GM19324 (cell line): ENCODE measurements around the gene IFNA10.
"Not testable (repeated sequence)": the region's sequence is repeated elsewhere in the genome, so short reads cannot be mapped to it uniquely, and the experiment has no call there.

ENCODE experiments used
- ATAC-seq: cut with Tn5 transposase; IDR thresholded peaks from one replicate; pipeline ENCODE4 v1.9.1; 2021; ENCODE audit warnings: mild to moderate bottlenecking, moderate library complexity; ENCODE audit not compliant: unreplicated experiment, low FRiP score

The IFNA10 gene

GRCh38 chr9:21194867-21195776 lies 11.8 kb downstream of the IFNA10 start:
- peak; percentile 93 for ATAC-seq

- ATAC-seq: not testable (repeated sequence)
These were observed 19.5 kb downstream of the IFNA10 start, which contains the start of gene IFNA4 for GRCh38 chr9:21187487-21187886. Gene IFNA4 (minus strand): TSS chr9:21187587. CDS start chr9:21187531, 56 bp downstream.

GRCh38 chr9:21182810-21183736 lies 23.9 kb downstream of the IFNA10 start:
- ATAC-seq: peak; percentile 94

- no peak for ATAC-seq
These were observed 32.3 kb downstream of the IFNA10 start for GRCh38 chr9:21174671-21175070.

GRCh38 chr9:21172156-21172555 lies 34.8 kb downstream of the IFNA10 start:
- ATAC-seq: no peak

- no peak for ATAC-seq
These were observed 35.6 kb downstream of the IFNA10 start for GRCh38 chr9:21171351-21171750.

GRCh38 chr9:21166560-21166959 lies 40.4 kb downstream of the IFNA10 start, which contains the start of gene IFNA21:
Gene IFNA21 (minus strand): TSS chr9:21166660. CDS start chr9:21166612, 48 bp downstream.
- ATAC-seq: not testable (repeated sequence)

GRCh38 chr9:21165516-21165915 lies 41.4 kb downstream of the IFNA10 start:
- no peak for ATAC-seq

- peak; percentile 68 for ATAC-seq
These were observed 46.8 kb downstream of the IFNA10 start for GRCh38 chr9:21160178-21160577.
